Mucosa of descending colon (tissue), 3 donors: Measurements from ENCODE around the gene TXNRD2. TPM values are rescaled to one million over a fixed set of nuclear protein-coding genes. Genes with fewer than 3 reads are reported as not detected.

Source experiments
- ATAC-seq: fragments of 200-7000 bp; cut with Tn5 transposase; one replicate; pipeline ENCODE4 v1.9.1; 2020; ENCODE audit warnings: mild to moderate bottlenecking, moderate library complexity
- DNase-seq, 3 donors: peaks; one replicate each; pipeline ENCODE4 v3.0.0-alpha.2; 2020
- H3K36me3 ChIP-seq: fragments of 200-600 bp; one replicate; pipeline ENCODE4 v1.8.0; 2021; ENCODE audit warnings: low read depth, mild to moderate bottlenecking
- H3K4me1 ChIP-seq: fragments of 200-600 bp; one replicate; pipeline ENCODE4 v1.8.0; 2021; ENCODE audit warnings: low read depth, mild to moderate bottlenecking
- H3K4me3 ChIP-seq: fragments of 200-600 bp; one replicate; pipeline ENCODE4 v1.8.0; 2021; ENCODE audit warnings: mild to moderate bottlenecking
- H3K9me3 ChIP-seq: fragments of 200-600 bp; one replicate; pipeline ENCODE4 v1.8.0; 2021; ENCODE audit warnings: mild to moderate bottlenecking
- intact Hi-C, 2 donors: fragments of 100-400 bp; cut with DNase I in 1 of 2; cut with micrococcal nuclease in 1 of 2; formaldehyde crosslinking; loops; one replicate each; pipeline versions ENCODE4 v1.11.0 to v1.11.1; 2022; cut with DNase I, micrococcal nuclease
- total RNA-seq, 3 donors: library from RNA; stranded (reverse); fragmentation: NEBNext Ultra II Directional in 2 of 3; extraction: Animal tissue kit (Norgen Biotek cat#: 25700) in 2 of 3; gene quantifications; one replicate each; pipeline versions ENCODE4 v1.2.1 to v1.2.4, GENCODE V29; 2021 to 2023
- TF ChIP-seq, protein P1 (sequence below): fragments of 200-600 bp; IDR thresholded peaks from one replicate; pipeline ENCODE4 v1.8.0; 2022; ENCODE audit warnings: antibody characterized with exemption, mild to moderate bottlenecking
- donor health status: DM: no; HTN: no; CAD: no; lungs with moderate emphysema.
- donor health status: DM: no; HTN: no; CAD: no.
- donor health status: DM: no; HTN: yes; CAD: no.

Gene TXNRD2
- total RNA-seq, 3 donors from 2014 or later, result 20.9 to 23.6 (median 22.6) TPM

DNA sequence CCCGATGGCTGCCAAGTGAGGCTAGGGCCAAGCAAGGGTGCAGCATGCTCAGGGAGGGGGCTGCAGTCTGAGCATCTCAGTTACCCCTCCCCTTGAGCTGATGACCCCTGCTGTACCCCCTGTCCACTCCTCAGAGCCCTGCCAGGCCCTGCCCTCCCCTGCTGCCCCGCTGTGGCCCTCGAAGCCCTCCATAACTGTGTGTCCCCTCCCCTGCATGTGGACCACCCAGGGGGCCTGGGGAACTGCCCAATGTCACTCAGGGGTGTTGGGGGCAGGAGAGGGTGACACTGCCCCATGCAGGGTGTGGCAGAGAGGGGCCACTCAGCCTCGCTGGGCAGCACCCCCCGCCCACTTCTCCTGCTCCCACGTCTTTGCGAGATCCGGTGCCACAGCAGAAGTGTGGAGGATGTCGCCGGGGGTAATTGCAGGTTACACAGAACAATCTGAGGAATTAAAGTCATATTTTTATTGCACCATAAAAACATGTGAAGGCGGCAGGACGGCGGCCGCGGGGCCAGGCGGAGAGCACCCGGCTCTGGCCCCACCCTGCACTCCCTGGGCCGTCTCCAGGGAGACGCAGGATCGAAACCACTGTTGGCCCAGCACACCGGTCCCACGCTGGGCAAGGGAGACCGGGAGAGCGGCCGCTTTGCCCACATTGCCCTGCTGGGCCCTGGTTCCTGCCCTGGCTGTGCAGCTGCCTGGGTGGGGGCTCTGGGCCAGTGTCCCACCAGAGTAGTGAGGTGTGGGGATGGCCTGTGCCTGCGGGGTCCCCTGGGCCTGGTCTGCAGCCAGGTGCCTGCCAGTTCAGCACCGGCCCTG, 68.3 kb downstream of the TXNRD2 start:
- no peak overlapping the region for H3K4me3 ChIP-seq
- DNase-seq (peak; percentile 65 to 84 (median 79)), ATAC-seq (peak; percentile 81)
- peaks cover 41% of the 10 kb centered on the region for H3K4me1 ChIP-seq
- H3K9me3 ChIP-seq, result no peaks in the 10 kb centered on the region
- intact Hi-C loops, result no loop called here
- no peaks in the 10 kb centered on the region for H3K36me3 ChIP-seq
- TF ChIP-seq, protein P1, sequence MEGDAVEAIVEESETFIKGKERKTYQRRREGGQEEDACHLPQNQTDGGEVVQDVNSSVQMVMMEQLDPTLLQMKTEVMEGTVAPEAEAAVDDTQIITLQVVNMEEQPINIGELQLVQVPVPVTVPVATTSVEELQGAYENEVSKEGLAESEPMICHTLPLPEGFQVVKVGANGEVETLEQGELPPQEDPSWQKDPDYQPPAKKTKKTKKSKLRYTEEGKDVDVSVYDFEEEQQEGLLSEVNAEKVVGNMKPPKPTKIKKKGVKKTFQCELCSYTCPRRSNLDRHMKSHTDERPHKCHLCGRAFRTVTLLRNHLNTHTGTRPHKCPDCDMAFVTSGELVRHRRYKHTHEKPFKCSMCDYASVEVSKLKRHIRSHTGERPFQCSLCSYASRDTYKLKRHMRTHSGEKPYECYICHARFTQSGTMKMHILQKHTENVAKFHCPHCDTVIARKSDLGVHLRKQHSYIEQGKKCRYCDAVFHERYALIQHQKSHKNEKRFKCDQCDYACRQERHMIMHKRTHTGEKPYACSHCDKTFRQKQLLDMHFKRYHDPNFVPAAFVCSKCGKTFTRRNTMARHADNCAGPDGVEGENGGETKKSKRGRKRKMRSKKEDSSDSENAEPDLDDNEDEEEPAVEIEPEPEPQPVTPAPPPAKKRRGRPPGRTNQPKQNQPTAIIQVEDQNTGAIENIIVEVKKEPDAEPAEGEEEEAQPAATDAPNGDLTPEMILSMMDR, result no peak

DNA sequence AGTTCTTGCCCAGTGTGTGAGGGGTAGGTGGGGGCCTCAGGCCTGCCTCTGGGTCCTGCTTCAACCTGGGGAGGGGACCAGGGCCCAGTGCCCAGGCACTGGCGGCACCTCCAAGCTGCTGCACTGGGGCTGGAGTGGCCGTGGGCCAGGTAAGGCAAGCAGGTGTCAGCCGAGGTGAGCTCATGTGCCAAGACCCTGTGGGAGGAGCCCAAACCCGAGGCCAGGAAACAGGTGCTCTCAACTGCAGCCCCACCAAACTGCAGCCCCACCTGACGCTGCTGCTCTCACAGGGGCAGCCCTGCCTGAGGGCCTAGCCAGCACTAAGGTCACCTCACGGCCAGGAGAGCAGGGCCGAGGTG, 68.9 kb downstream of the TXNRD2 start:
- peak in 2 of 3 donors; percentile 60 to 68 for DNase-seq
- peak; percentile 51 for ATAC-seq
- Histone ChIP-seq H3K9me3 (no peaks in the 10 kb centered on the region), H3K36me3 (no peaks in the 10 kb centered on the region), H3K4me3 (no peak overlapping the region), H3K4me1 (peaks cover 41% of the 10 kb centered on the region)
- intact Hi-C loops, result no loop called here
- TF ChIP-seq, protein P1, result no peak

DNA sequence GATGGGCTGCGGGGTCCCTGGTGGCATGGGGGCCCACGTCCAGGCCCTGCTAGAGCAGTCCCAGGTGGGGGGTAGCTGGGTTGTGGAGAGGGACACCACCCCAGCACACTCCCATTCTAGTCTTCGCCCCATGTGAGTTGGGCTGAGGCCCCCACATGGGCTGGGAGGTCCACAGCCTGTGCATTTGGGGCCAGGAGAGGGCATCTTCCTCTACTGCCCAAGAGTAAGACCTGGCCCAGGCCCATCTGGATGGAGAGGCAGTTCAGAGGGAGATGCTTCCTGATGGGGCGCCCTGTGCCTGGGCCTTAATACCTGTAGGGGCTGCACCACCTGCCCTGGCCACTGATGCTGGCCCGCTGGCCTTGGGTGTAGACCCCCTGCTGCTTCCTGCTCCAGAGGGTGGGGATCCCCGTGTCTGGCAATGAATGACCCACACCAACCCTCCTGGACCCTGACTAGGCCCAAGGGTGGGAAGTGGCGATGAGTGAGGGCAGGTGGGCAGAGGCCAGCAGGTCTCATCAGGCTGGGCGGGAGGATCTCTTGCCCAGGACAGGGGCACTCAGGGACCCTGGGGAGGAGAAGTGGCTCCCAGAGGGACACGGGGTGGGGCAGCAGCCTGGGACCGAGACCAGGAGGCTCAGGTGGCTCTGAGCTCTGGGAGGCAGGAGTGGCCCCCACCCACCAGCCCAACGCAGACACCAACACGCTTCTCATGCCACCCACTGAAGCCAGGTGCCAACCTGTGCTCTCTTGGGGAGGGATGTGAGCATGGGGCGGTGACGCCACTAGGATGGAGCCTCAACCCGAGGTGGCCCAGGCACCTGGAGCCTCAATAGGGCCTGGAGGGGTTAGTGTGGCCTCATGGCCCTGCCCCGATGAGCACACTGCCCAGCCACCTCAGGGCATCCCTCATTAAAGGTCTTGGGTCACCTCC, 69.5 kb downstream of the TXNRD2 start:
- H3K4me1 ChIP-seq, result peaks cover 41% of the 10 kb centered on the region
- TF ChIP-seq, protein P1, result no peak
- DNase-seq (peak in 2 of 3 donors; percentile 25 to 46), ATAC-seq (no peak)
- no peak overlapping the region for H3K4me3 ChIP-seq
- H3K9me3 ChIP-seq, result no peaks in the 10 kb centered on the region
- no peaks in the 10 kb centered on the region for H3K36me3 ChIP-seq
- intact Hi-C loops, result no loop called here

DNA sequence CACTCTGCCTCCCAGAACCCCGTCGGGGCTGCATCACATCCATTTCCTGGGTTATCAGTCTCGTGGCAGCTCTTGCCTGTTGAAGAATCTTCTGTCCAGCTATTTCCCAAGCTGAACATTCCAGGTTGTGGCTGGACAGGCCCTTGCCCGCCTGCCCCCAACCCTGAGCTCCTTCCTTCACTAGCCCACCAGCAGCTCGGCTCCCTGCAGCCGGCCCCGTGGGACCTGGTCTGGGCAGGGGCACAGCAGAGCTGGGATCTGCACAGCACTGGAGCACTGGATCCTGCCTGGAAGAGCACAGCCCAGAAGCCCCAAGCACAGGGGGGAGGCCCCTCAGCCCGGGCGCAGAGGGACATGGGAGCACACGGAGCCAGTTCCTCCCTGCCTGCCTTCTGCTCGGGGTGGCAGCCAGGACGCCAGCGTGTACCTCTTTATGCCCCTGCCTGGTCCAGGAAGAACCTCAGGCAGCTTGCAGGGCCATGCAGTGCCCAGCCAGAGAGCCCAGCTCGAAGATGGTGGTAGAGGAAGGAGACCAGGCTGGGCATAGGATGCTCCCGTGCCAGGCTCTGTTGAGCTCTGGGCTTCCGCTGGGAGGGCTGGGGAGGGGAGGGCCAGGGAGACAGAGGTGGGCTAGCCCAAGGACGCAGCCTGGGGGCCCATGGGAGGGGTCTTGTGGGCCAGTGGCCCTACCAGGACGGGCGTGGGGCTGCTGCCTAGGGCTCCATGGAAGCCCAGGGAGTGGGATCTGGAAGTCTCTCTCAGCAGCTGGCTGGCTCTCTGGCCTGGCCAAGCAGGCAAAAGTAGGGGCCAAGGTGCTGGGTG, 70.4 kb downstream of the TXNRD2 start:
- TF ChIP-seq, protein P1, result no peak
- H3K4me3 ChIP-seq, result no peak overlapping the region
- intact Hi-C loops, result no loop called here
- H3K36me3 ChIP-seq, result no peaks in the 10 kb centered on the region
- ATAC-seq (no peak), DNase-seq (peak in 2 of 3 donors; percentile 0 to 35)
- H3K4me1 ChIP-seq, result peaks cover 41% of the 10 kb centered on the region
- H3K9me3 ChIP-seq, result no peaks in the 10 kb centered on the region
